Sigmoid colon (tissue), 7 donors: Measurements from ENCODE around the gene TBL3. TPM values are rescaled to one million over a fixed set of nuclear protein-coding genes. Genes with fewer than 3 reads are reported as not detected.

ENCODE experiments used
- DNase-seq: peaks from one replicate; pipeline ENCODE4 v3.0.0-alpha.2; 2019
- H3K27ac ChIP-seq, 4 donors: fragments of 200-600 bp; sonication (generic); one replicate each; pipeline ENCODE4 v1.5.1; 2016 to 2019; ENCODE audit warnings: mild to moderate bottlenecking in 1 of 4
- H3K27me3 ChIP-seq, 3 donors: fragments of 200-600 bp; sonication (generic); one replicate each; pipeline ENCODE4 v1.5.1; 2019; ENCODE audit warnings: mild to moderate bottlenecking in 1 of 3
- H3K36me3 ChIP-seq, 4 donors: fragments of 200-600 bp; sonication (generic); one replicate each; pipeline ENCODE4 v1.5.1; 2016 to 2019
- H3K4me1 ChIP-seq, 4 donors: fragments of 200-600 bp; sonication (generic); one replicate each; pipeline ENCODE4 v1.5.1; 2017 to 2019
- H3K4me3 ChIP-seq, 4 donors: fragments of 200-600 bp; sonication (generic); one replicate each; pipeline ENCODE4 v1.5.1; 2017 to 2019; ENCODE audit warnings: mild to moderate bottlenecking in 2 of 4, moderate library complexity in 1 of 4
- H3K9me3 ChIP-seq, 4 donors: fragments of 200-600 bp in 3 of 4; sonication (generic) in 3 of 4; one replicate each; pipeline versions ENCODE4 v1.5.1 to v1.6.1; 2013 to 2019
- CTCF ChIP-seq, 4 experiments: fragments of 450-650 bp in 3 of 4; fragments of 200-600 bp in 1 of 4; IDR thresholded peaks; one replicate each; pipeline ENCODE4 v1.5.1; 2016 to 2019; ENCODE audit warnings: antibody characterized with exemption in 4 of 4, mild to moderate bottlenecking in 3 of 4, moderate library complexity in 2 of 4
- EP300 ChIP-seq, 4 donors: sonication (generic); formaldehyde crosslinking; IDR thresholded peaks; one replicate each; pipeline ENCODE4 v1.6.1; 2017; ENCODE audit warnings: antibody characterized with exemption in 4 of 4
- POLR2A ChIP-seq, 2 donors: fragments of 450-650 bp; IDR thresholded peaks; one replicate each; pipeline ENCODE4 v1.6.1; 2016; ENCODE audit warnings: antibody characterized with exemption in 2 of 2, mild to moderate bottlenecking in 2 of 2, moderate library complexity in 2 of 2
- POLR2AphosphoS5 ChIP-seq, 4 donors: sonication (generic); formaldehyde crosslinking; IDR thresholded peaks; one replicate each; pipeline ENCODE4 v1.6.1; 2017; ENCODE audit warnings: antibody characterized with exemption in 4 of 4
- WGBS, 2 donors: extraction: QIAGEN DNeasy Blood & Tissue Kit; methylation state at CpG; one replicate each; pipeline ENCODE4 v1.1.7; 2013; 5-methylcytosine and 5-hydroxymethylcytosine counted together
- intact Hi-C: fragments of 100-400 bp; cut with DNase I; formaldehyde crosslinking; loops from one replicate; pipeline ENCODE4 v1.15.1; 2023
- polyA plus RNA-seq, 3 donors: library from polyadenylated mRNA; stranded (reverse); fragments of 200-250 nt; gene quantifications; one replicate each; pipeline ENCODE4 v1.2.3, GENCODE V29; 2013
- total RNA-seq, 4 donors: library from RNA; depleted of rRNA; stranded (reverse); fragments of >200 nt; gene quantifications; one replicate each; pipeline ENCODE4 v1.1.0, GENCODE V29; 2016
- donor health status: healthy with polysubstance abuse.
- donor health status: Bipolar disorder and iron deficiency.
- donor health status: healthy.

TBL3 gene
- total and polyA plus RNA-seq, 7 donors = 14.3 to 37.4 (median 25.4) TPM

- Histone ChIP-seq H3K27me3 (no peaks in the 10 kb centered on the region), H3K27ac (peak overlapping the region in 1 of 4 donors; percentile 37), H3K9me3 (no peaks in the 10 kb centered on the region), H3K4me1 (peaks cover 0 to 63% (median 54%) of the 10 kb centered on the region in 4 donors), H3K36me3 (peaks cover 20 to 36% (median 28%) of the 10 kb centered on the region in 4 donors), H3K4me3 (no peak overlapping the region)
- intact Hi-C loops = no loop called here
- TF ChIP-seq CTCF (IDR thresholded peaks at IDR 0.05) (no peak), POLR2AphosphoS5 (IDR thresholded peaks at IDR 0.05) (no peak), EP300 (IDR thresholded peaks at IDR 0.05) (no peak), POLR2A (IDR thresholded peaks at IDR 0.05) (no peak)
- no peak for DNase-seq
- 84 to 85% methylated on average over 34 of the region's 34 CpGs for WGBS, 2 donors
Measured at GRCh38 chr16:2004795-2005517, 33.1 kb downstream of the TBL3 start.

- H3K36me3 ChIP-seq = peaks cover 16 to 29% (median 22%) of the 10 kb centered on the region in 4 donors
- no peak for TF ChIP-seq POLR2AphosphoS5 (IDR thresholded peaks at IDR 0.05)
- no peak for TF ChIP-seq EP300 (IDR thresholded peaks at IDR 0.05)
- no peak for TF ChIP-seq POLR2A (IDR thresholded peaks at IDR 0.05)
- TF ChIP-seq CTCF (IDR thresholded peaks at IDR 0.05) = no peak
- no peak overlapping the region for H3K27ac ChIP-seq
- H3K4me3 ChIP-seq = no peak overlapping the region
- no peaks in the 10 kb centered on the region for H3K9me3 ChIP-seq
- H3K4me1 ChIP-seq = peaks cover 0 to 70% (median 60%) of the 10 kb centered on the region in 4 donors
- intact Hi-C loops = no loop called here
- no peak for DNase-seq
- 77 to 88% methylated on average over 21 of the region's 21 CpGs for WGBS, 2 donors
- no peaks in the 10 kb centered on the region for H3K27me3 ChIP-seq
Measured at GRCh38 chr16:2005646-2006045, 33.8 kb downstream of the TBL3 start.

GRCh38 chr16:2006317-2006716, 34.5 kb downstream of the TBL3 start:
- 93 to 94% methylated on average over 8 of the region's 8 CpGs for WGBS, 2 donors
- no peak for TF ChIP-seq CTCF (IDR thresholded peaks at IDR 0.05)
- Histone ChIP-seq H3K4me1 (peaks cover 0 to 73% (median 61%) of the 10 kb centered on the region in 4 donors), H3K27me3 (no peaks in the 10 kb centered on the region), H3K4me3 (no peak overlapping the region), H3K36me3 (peaks cover 11 to 22% (median 17%) of the 10 kb centered on the region in 4 donors), H3K27ac (no peak overlapping the region), H3K9me3 (no peaks in the 10 kb centered on the region)
- no peak for DNase-seq
- intact Hi-C loops = no loop called here

- H3K27me3 ChIP-seq = no peaks in the 10 kb centered on the region
- TF ChIP-seq EP300 (IDR thresholded peaks at IDR 0.05) = no peak
- TF ChIP-seq POLR2A (IDR thresholded peaks at IDR 0.05) = no peak
- TF ChIP-seq POLR2AphosphoS5 (IDR thresholded peaks at IDR 0.05) = no peak
- no peak for TF ChIP-seq CTCF (IDR thresholded peaks at IDR 0.05)
- H3K9me3 ChIP-seq = no peaks in the 10 kb centered on the region
- H3K4me1 ChIP-seq = peaks cover 0 to 73% (median 61%) of the 10 kb centered on the region in 4 donors
- WGBS, 2 donors = 81 to 83% methylated on average over 16 of the region's 16 CpGs
- peak overlapping the region in 1 of 4 donors; percentile 89 for H3K27ac ChIP-seq
- H3K36me3 ChIP-seq = peaks cover 2 to 13% (median 7%) of the 10 kb centered on the region in 4 donors
- no peak overlapping the region for H3K4me3 ChIP-seq
- no peak for DNase-seq
- intact Hi-C loops = no loop called here
Measured at GRCh38 chr16:2007081-2007836, 35.4 kb downstream of the TBL3 start.
